Right atrium auricular region (tissue), 2 donors: ENCODE results near the gene HID1. TPM values are rescaled to one million over a fixed set of nuclear protein-coding genes. Genes with fewer than 3 reads are reported as not detected.
"Not testable (repeated sequence)": the region's sequence is repeated elsewhere in the genome, so short reads cannot be mapped to it uniquely, and the experiment has no call there.

Source experiments
- DNase-seq: peaks from one replicate; pipeline ENCODE4 v3.0.0-alpha.2; 2019; ENCODE audit warnings: low spot score
- H3K27ac ChIP-seq, 2 donors: fragments of 200-600 bp; sonication (generic); 1 replicate in 1 of 2; 2 replicates in 1 of 2; pipeline ENCODE4 v1.5.1; 2016 to 2019
- H3K27me3 ChIP-seq, 2 donors: fragments of 200-600 bp; sonication (generic); one replicate each; pipeline versions ENCODE4 v1.5.1 to v1.6.0; 2017 to 2019
- H3K36me3 ChIP-seq: fragments of 200-600 bp; sonication (generic); one replicate; pipeline ENCODE4 v1.5.1; 2016
- H3K4me1 ChIP-seq, 2 donors: fragments of 200-600 bp; sonication (generic); one replicate each; pipeline versions ENCODE4 v1.5.1 to v1.6.0; 2017 to 2019
- H3K4me3 ChIP-seq, 2 donors: fragments of 200-600 bp; sonication (generic); 1 replicate in 1 of 2; 2 replicates in 1 of 2; pipeline ENCODE4 v1.5.1; 2017 to 2019; ENCODE audit warnings: mild to moderate bottlenecking in 1 of 2, moderate library complexity in 1 of 2
- H3K9me3 ChIP-seq, 2 donors: fragments of 200-600 bp; sonication (generic); one replicate each; pipeline ENCODE4 v1.5.1; 2019
- total RNA-seq, 2 donors: library from RNA; depleted of rRNA; stranded (reverse); fragments of >200 nt; gene quantifications; one replicate each; pipeline ENCODE4 v1.1.0, GENCODE V29; 2016
- TF ChIP-seq, protein P1 (sequence below), 2 donors: fragments of 200-600 bp; sonication (generic); IDR thresholded peaks; one replicate each; pipeline ENCODE4 v1.5.1; 2019; ENCODE audit warnings: antibody characterized with exemption in 2 of 2

HID1 gene
- total RNA-seq, 2 donors from 2014 or later = 10.6 to 11.7 TPM

DNA sequence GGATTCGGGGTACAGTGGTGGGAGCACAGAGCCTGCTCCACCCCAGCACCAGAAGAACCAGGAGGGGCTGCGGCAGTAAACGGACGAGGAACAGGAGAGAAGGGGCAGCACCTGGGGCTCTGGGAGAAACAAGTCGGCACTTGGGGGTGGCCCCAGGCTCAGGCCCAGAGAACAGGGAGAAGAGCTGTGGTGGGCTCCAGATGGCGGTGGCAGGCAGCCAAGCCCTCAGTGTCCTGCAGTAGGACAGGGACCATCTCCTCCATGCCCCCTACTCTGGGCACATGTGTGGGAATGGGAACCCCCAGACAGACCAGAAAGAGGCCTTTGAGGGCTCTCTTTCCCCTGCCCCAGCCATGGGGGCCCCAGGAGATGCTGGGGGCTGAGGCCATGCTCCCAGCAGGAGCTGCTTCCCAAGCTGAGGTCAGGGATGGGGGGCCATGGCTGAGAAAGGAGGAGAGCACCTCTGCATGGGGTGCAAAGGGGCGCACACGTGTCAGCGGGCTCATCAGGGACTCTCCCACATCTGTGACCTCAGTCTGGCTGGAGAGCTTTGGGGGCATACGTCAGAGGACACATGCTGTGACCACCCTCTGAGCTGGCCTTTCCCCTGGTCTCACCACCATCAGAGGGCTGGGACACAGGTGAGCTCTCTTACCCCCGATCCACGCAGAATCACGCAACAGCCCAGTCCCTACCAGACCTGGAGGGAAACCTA, 56.3 kb downstream of the HID1 start:
- Histone ChIP-seq H3K9me3 (no peaks in the 10 kb centered on the region), H3K27me3 (no peaks in the 10 kb centered on the region), H3K27ac (no peak overlapping the region), H3K4me3 (no peak overlapping the region), H3K4me1 (peaks cover 0 to 3% of the 10 kb centered on the region in 2 donors), H3K36me3 (no peaks in the 10 kb centered on the region)
- no peak for DNase-seq
- TF ChIP-seq, protein P1, sequence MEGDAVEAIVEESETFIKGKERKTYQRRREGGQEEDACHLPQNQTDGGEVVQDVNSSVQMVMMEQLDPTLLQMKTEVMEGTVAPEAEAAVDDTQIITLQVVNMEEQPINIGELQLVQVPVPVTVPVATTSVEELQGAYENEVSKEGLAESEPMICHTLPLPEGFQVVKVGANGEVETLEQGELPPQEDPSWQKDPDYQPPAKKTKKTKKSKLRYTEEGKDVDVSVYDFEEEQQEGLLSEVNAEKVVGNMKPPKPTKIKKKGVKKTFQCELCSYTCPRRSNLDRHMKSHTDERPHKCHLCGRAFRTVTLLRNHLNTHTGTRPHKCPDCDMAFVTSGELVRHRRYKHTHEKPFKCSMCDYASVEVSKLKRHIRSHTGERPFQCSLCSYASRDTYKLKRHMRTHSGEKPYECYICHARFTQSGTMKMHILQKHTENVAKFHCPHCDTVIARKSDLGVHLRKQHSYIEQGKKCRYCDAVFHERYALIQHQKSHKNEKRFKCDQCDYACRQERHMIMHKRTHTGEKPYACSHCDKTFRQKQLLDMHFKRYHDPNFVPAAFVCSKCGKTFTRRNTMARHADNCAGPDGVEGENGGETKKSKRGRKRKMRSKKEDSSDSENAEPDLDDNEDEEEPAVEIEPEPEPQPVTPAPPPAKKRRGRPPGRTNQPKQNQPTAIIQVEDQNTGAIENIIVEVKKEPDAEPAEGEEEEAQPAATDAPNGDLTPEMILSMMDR (IDR thresholded peaks at IDR 0.05) = no peak

GRCh38 chr17:74911423-74911822, 61.1 kb downstream of the HID1 start:
- H3K4me3 ChIP-seq, H3K36me3 ChIP-seq, H3K4me1 ChIP-seq, H3K27ac ChIP-seq, H3K9me3 ChIP-seq, H3K27me3 ChIP-seq, DNase-seq: not testable (repeated sequence)

GRCh38 chr17:74909097-74909496, 63.5 kb downstream of the HID1 start:
- not testable (repeated sequence) for H3K9me3 ChIP-seq, H3K36me3 ChIP-seq, H3K4me3 ChIP-seq, H3K27me3 ChIP-seq, H3K4me1 ChIP-seq, H3K27ac ChIP-seq, DNase-seq

DNA sequence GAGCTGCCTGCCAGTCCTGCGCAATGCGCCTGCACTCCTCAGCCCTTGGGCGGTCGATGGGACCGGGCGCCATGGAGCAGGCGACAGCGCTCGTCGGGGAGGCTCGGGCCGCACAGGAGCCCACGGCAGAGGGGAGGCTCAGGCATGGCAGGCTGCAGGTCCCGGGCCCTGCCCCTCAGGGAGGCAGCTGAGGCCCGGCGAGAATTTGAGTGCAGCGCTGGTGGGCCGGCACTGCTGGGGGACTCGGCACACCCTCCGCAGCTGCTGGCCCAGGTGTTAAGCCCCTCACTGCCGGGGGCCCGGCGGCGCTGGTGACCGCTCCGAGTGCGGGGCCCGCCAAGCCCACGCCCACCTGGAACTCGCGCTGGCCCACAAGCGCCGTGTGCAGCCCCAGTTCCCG, 65.5 kb downstream of the HID1 start:
- H3K36me3 ChIP-seq = no peaks in the 10 kb centered on the region
- no peaks in the 10 kb centered on the region for H3K27me3 ChIP-seq
- H3K9me3 ChIP-seq = no peaks in the 10 kb centered on the region
- no peak overlapping the region for H3K4me3 ChIP-seq
- no peak overlapping the region for H3K27ac ChIP-seq
- H3K4me1 ChIP-seq = no peaks in the 10 kb centered on the region
- no peak for DNase-seq
- TF ChIP-seq, protein P1 (IDR thresholded peaks at IDR 0.05) = no peak

DNA sequence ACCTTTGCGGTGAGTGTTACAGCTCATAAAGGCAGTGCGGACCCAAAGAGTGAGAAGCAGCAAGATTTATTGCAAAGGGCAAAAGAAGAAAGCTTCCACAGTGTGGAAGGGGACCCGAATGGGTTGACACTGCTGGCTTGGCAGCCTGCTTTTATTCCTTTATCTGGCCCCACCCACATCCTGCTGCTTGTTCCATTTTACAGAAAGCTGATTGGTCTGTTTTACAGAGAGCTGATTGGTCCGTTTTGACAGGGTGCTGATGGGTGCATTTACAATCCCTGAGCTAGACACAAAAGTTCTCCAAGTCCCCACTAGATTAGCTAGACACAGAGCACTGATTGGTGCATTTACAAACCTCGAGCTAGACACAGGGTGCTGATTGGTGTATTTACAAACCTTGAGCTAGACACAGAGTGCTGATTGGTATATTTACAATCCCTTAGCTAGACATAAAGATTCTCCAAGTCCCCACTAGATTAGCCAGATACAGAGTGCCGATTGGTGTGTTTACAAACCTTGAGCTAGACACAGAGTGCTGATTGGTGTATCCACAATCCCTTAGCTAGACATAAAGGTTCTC, 66.3 kb downstream of the HID1 start:
- not testable (repeated sequence) for H3K9me3 ChIP-seq, H3K27me3 ChIP-seq, DNase-seq, H3K4me3 ChIP-seq, H3K36me3 ChIP-seq, H3K4me1 ChIP-seq, H3K27ac ChIP-seq

- Histone ChIP-seq H3K27me3 (no peaks in the 10 kb centered on the region), H3K9me3 (no peaks in the 10 kb centered on the region), H3K4me3 (no peak overlapping the region), H3K36me3 (no peaks in the 10 kb centered on the region), H3K27ac (no peak overlapping the region), H3K4me1 (no peaks in the 10 kb centered on the region)
- TF ChIP-seq, protein P1 (IDR thresholded peaks at IDR 0.05) = no peak
- no peak for DNase-seq
Observed at GRCh38 chr17:74904687-74905409, 67.7 kb downstream of the HID1 start.

DNA sequence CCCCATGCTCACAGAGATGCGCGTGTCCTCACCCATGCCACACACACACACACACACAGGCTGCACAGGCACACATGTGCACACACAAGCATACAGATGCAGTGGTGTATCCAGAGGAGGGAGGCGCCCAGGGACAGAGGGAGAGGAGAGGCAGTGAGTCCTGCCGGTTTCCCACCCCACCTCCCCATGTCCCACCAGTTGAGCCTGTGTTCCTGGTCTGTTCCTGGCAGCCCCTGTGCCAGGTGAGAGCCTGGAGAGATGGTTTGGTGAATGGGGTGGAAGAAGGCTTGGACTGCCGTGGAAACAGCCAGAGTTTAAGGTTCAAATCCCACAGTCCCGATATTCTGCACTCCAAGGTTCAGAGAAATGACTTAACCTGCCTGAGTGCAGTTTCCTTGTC, 68.9 kb downstream of the HID1 start:
- TF ChIP-seq, protein P1 (IDR thresholded peaks at IDR 0.05) = no peak
- no peaks in the 10 kb centered on the region for H3K36me3 ChIP-seq
- DNase-seq = no peak
- H3K27me3 ChIP-seq = no peaks in the 10 kb centered on the region
- H3K4me1 ChIP-seq = no peaks in the 10 kb centered on the region
- H3K4me3 ChIP-seq = no peak overlapping the region
- H3K9me3 ChIP-seq = no peaks in the 10 kb centered on the region
- no peak overlapping the region for H3K27ac ChIP-seq
